ENCODE measurements around the gene CHST13.

The CHST13 gene

DNA sequence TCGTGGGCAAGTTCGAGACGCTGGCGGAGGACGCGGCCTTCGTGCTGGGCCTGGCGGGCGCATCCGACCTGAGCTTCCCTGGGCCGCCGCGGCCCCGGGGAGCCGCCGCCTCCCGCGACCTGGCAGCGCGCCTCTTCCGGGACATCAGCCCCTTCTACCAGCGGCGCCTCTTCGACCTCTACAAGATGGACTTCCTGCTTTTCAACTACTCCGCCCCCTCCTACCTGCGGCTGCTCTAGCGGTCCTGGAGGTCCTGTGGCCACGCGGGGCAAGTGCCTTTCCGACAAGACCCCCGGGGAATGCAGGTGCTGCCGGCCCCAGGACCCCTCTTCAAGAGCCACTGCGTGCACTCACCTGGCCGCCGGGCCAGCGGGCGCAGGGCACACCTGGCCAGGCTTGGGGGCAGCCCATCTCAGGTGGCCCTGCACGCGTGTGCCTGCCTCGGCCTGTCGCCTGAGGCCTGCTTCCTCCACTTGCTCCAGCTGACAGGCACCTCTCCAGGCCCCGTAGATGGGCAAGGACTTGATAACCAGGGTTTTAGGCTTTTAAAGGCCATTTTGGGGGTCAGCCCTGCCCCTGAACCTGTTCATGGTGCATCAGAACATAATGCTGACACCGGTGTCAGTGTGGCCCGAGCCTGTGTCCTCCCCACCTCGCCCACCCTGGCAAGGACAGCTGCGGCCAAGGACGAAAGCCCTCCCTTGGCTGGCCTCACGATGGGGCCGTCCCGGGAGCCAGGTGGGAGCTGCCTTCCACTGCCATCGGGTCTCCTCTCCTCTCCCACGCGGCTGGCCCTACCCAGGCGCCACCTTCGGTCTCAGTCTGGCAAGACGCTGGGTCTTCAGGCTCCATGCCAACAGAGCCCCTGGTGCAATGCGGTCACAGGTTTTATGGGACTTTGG is 18.6 kb downstream of the CHST13 start:
- in situ Hi-C loops (cut with MboI; ENCODE audit: low pct_unique_long_range_greater_than_20kb, low sequenced_read_pairs, unreplicated experiment): no loop called here
- no peak for TF ChIP-seq CTCF (IDR thresholded peaks at IDR 0.05; ENCODE audit: extremely low read depth, insufficient read depth, missing control alignments)
- no peak for DNase-seq (ENCODE audit: low spot score)

DNA sequence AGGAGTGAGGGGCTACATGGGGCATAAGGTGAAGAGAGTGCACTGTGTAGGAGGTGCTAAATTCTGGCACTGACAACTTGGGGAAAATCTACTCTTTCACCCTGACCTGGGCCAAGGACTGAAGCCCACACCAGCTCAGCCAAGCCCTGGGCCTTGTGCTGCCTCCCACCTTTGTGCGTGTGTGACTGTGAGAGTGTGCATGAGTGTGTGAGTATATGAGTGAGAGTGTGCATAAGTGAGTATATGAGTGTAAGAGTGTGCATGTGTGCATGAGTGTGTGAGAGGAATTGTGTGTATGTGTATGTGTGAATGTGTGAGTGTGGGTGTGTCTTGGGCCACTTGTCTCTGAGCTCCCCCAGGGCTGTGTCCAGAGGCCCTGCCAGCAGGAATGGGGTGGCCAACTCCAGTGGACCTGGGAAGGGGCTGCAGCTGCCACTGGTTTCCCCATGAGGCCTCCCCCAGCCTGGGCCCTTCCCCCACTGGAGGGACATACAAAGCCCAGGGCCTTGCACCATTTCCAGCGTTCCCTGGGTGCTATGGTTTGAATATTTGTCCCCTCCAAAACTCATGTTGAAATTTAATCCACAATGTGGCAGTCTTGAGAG is 19.6 kb downstream of the CHST13 start:
- no peak for DNase-seq (ENCODE audit: low spot score)
- in situ Hi-C loops (cut with MboI; ENCODE audit: low pct_unique_long_range_greater_than_20kb, low sequenced_read_pairs, unreplicated experiment): no loop called here
- TF ChIP-seq CTCF (IDR thresholded peaks at IDR 0.05; ENCODE audit: extremely low read depth, insufficient read depth, missing control alignments): no peak

GRCh38 chr3:126544596-126545281 is 20.8 kb downstream of the CHST13 start:
- in situ Hi-C loops (cut with MboI; ENCODE audit: low pct_unique_long_range_greater_than_20kb, low sequenced_read_pairs, unreplicated experiment): no loop called here
- no peak for DNase-seq (ENCODE audit: low spot score)
- TF ChIP-seq CTCF (IDR thresholded peaks at IDR 0.05; ENCODE audit: extremely low read depth, insufficient read depth, missing control alignments): no peak

DNA sequence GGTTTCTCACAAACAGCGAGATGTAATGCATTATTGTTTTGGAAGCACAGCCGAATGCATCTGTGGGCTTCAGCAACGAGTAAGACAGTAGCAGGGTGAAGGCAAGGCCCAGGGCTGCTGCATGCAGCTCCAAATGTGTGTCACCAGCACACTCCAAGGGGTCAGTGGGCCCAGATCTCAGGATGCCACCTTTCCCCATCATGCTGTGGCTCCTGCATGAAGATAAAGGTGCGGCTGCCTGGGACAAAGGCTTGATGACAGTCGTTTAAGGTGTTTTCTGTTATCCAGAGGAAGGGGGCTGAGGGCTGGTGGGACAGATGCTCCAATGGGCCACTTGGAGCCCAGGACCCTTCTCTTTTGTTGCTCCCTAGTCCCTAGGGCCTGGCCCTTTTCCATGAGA is 21.6 kb downstream of the CHST13 start:
- in situ Hi-C loops (cut with MboI; ENCODE audit: low pct_unique_long_range_greater_than_20kb, low sequenced_read_pairs, unreplicated experiment): no loop called here
- no peak for TF ChIP-seq CTCF (IDR thresholded peaks at IDR 0.05; ENCODE audit: extremely low read depth, insufficient read depth, missing control alignments)
- DNase-seq (ENCODE audit: low spot score): no peak

- no peak for TF ChIP-seq CTCF (IDR thresholded peaks at IDR 0.05; ENCODE audit: extremely low read depth, insufficient read depth, missing control alignments)
- in situ Hi-C loops (cut with MboI; ENCODE audit: low pct_unique_long_range_greater_than_20kb, low sequenced_read_pairs, unreplicated experiment): no loop called here
- DNase-seq (ENCODE audit: low spot score): no peak
Observed at GRCh38 chr3:126546013-126546412, 22.1 kb downstream of the CHST13 start.

GRCh38 chr3:126546549-126547239 is 22.7 kb downstream of the CHST13 start:
- in situ Hi-C loops (cut with MboI; ENCODE audit: low pct_unique_long_range_greater_than_20kb, low sequenced_read_pairs, unreplicated experiment): no loop called here
- DNase-seq (ENCODE audit: low spot score): no peak

More at GRCh38 chr3:126546549-126547239, 22.7 kb downstream of the CHST13 start:
- no peak for TF ChIP-seq CTCF (IDR thresholded peaks at IDR 0.05; ENCODE audit: extremely low read depth, insufficient read depth, missing control alignments)
